ENCODE data around the gene DAB2IP. TPM values are rescaled to one million over a fixed set of nuclear protein-coding genes. Genes with fewer than 3 reads are reported as not detected.

The DAB2IP gene
- total RNA-seq, 1 donor from 2014 or later: 41.7 TPM

GRCh38 chr9:121714873-121715272 lies 63.4 kb downstream of the DAB2IP start:
- H3K4me3 ChIP-seq (ENCODE audit: insufficient read depth, low read depth, low read length): no peak overlapping the region
- H3K9ac ChIP-seq (ENCODE audit: low read length): no peak overlapping the region
- no peak for FAIRE-seq
- H4K20me1 ChIP-seq (ENCODE audit: insufficient read depth, low read length): peaks cover 93% of the 10 kb centered on the region
- Mint-ChIP-seq H3K9me3 (ENCODE audit: unreplicated experiment) (no peaks in the 10 kb centered on the region), H3K36me3 (ENCODE audit: low read depth, unreplicated experiment) (peaks cover 20% of the 10 kb centered on the region), H3K27me3 (ENCODE audit: low read depth, unreplicated experiment) (no peaks in the 10 kb centered on the region), H3K4me1 (ENCODE audit: low read depth, unreplicated experiment) (no peaks in the 10 kb centered on the region), H3K27ac (ENCODE audit: unreplicated experiment) (no peak overlapping the region), H3K4me3 (ENCODE audit: unreplicated experiment) (no peak overlapping the region)
- H3K4me1 ChIP-seq (ENCODE audit: insufficient read depth, low read length): peaks cover 7% of the 10 kb centered on the region
- H2AFZ ChIP-seq (ENCODE audit: low read depth, low read length): no peak overlapping the region
- H3K36me3 ChIP-seq (ENCODE audit: insufficient read depth, low read length): no peaks in the 10 kb centered on the region
- H3K79me2 ChIP-seq (ENCODE audit: insufficient read depth, low read length): peaks cover 85% of the 10 kb centered on the region
- no peak overlapping the region for H3K27ac ChIP-seq (ENCODE audit: low read depth, low read length)
- H3K9me3 ChIP-seq (ENCODE audit: insufficient read depth, low read depth, low read length): no peaks in the 10 kb centered on the region
- no peak for DNase-seq (ENCODE audit: low read depth)
- no peak overlapping the region for H3K4me2 ChIP-seq (ENCODE audit: low read length)
- TF ChIP-seq EZH2 (IDR thresholded peaks at IDR 0.05; ENCODE audit: insufficient read depth, low read length): no peak
- TF ChIP-seq, protein P1, sequence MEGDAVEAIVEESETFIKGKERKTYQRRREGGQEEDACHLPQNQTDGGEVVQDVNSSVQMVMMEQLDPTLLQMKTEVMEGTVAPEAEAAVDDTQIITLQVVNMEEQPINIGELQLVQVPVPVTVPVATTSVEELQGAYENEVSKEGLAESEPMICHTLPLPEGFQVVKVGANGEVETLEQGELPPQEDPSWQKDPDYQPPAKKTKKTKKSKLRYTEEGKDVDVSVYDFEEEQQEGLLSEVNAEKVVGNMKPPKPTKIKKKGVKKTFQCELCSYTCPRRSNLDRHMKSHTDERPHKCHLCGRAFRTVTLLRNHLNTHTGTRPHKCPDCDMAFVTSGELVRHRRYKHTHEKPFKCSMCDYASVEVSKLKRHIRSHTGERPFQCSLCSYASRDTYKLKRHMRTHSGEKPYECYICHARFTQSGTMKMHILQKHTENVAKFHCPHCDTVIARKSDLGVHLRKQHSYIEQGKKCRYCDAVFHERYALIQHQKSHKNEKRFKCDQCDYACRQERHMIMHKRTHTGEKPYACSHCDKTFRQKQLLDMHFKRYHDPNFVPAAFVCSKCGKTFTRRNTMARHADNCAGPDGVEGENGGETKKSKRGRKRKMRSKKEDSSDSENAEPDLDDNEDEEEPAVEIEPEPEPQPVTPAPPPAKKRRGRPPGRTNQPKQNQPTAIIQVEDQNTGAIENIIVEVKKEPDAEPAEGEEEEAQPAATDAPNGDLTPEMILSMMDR (IDR thresholded peaks at IDR 0.05; ENCODE audit: insufficient read depth, low read depth, low read length): no peak
- no peaks in the 10 kb centered on the region for H3K27me3 ChIP-seq (ENCODE audit: insufficient read depth, low read length)

GRCh38 chr9:121717141-121717991 lies 65.9 kb downstream of the DAB2IP start:
- Histone ChIP-seq H3K9ac (ENCODE audit: low read length) (no peak overlapping the region), H4K20me1 (ENCODE audit: insufficient read depth, low read length) (peaks cover 93% of the 10 kb centered on the region), H3K4me1 (ENCODE audit: insufficient read depth, low read length) (peaks cover 7% of the 10 kb centered on the region), H3K27me3 (ENCODE audit: insufficient read depth, low read length) (no peaks in the 10 kb centered on the region), H2AFZ (ENCODE audit: low read depth, low read length) (peak overlapping the region; percentile 39), H3K79me2 (ENCODE audit: insufficient read depth, low read length) (peaks cover 79% of the 10 kb centered on the region), H3K9me3 (ENCODE audit: insufficient read depth, low read depth, low read length) (no peaks in the 10 kb centered on the region), H3K36me3 (ENCODE audit: insufficient read depth, low read length) (no peaks in the 10 kb centered on the region), H3K4me2 (ENCODE audit: low read length) (peak overlapping the region; percentile 43), H3K27ac (ENCODE audit: low read depth, low read length) (no peak overlapping the region), H3K4me3 (ENCODE audit: insufficient read depth, low read depth, low read length) (no peak overlapping the region)
- Mint-ChIP-seq H3K27ac (ENCODE audit: unreplicated experiment) (no peak overlapping the region), H3K9me3 (ENCODE audit: unreplicated experiment) (no peaks in the 10 kb centered on the region), H3K4me1 (ENCODE audit: low read depth, unreplicated experiment) (peaks cover 9% of the 10 kb centered on the region), H3K27me3 (ENCODE audit: low read depth, unreplicated experiment) (no peaks in the 10 kb centered on the region), H3K36me3 (ENCODE audit: low read depth, unreplicated experiment) (peaks cover 11% of the 10 kb centered on the region), H3K4me3 (ENCODE audit: unreplicated experiment) (no peak overlapping the region)
- DNase-seq (ENCODE audit: low read depth) (no peak), FAIRE-seq (no peak)
- TF ChIP-seq, protein P1 (IDR thresholded peaks at IDR 0.05; ENCODE audit: insufficient read depth, low read depth, low read length): no peak
- TF ChIP-seq EZH2 (IDR thresholded peaks at IDR 0.05; ENCODE audit: insufficient read depth, low read length): no peak

DNA sequence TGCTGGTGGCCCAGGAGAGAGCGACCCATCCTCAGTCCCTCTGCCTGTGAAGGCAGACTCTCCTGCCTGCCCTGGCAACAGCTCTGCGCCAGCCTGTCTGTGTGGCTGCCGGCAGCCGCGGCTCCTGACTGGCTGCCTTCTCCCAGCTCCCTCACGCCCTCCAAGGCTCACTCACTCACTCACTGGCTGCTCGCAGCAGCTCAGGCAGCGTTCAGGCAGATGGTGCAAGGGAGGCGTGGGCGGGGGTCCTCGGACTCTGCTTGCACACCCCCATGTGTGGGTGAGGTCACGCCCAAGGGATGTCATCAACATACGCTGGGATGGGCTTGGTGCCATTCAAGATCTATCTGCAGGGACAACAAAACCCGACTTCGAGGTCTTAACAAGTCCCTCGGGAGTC lies 66.7 kb downstream of the DAB2IP start:
- Mint-ChIP-seq H3K27ac (ENCODE audit: unreplicated experiment) (no peak overlapping the region), H3K4me1 (ENCODE audit: low read depth, unreplicated experiment) (peaks cover 9% of the 10 kb centered on the region)
- H4K20me1 ChIP-seq (ENCODE audit: insufficient read depth, low read length): peaks cover 93% of the 10 kb centered on the region

More for the DNA sequence above, 66.7 kb downstream of the DAB2IP start:
- Histone ChIP-seq H3K4me1 (ENCODE audit: insufficient read depth, low read length) (peaks cover 7% of the 10 kb centered on the region), H3K79me2 (ENCODE audit: insufficient read depth, low read length) (peaks cover 75% of the 10 kb centered on the region), H3K4me3 (ENCODE audit: insufficient read depth, low read depth, low read length) (no peak overlapping the region), H3K27ac (ENCODE audit: low read depth, low read length) (no peak overlapping the region), H3K9me3 (ENCODE audit: insufficient read depth, low read depth, low read length) (no peaks in the 10 kb centered on the region), H2AFZ (ENCODE audit: low read depth, low read length) (peak overlapping the region; percentile 39), H3K36me3 (ENCODE audit: insufficient read depth, low read length) (no peaks in the 10 kb centered on the region), H3K9ac (ENCODE audit: low read length) (no peak overlapping the region), H3K4me2 (ENCODE audit: low read length) (peak overlapping the region; percentile 43), H3K27me3 (ENCODE audit: insufficient read depth, low read length) (no peaks in the 10 kb centered on the region)
- Mint-ChIP-seq H3K9me3 (ENCODE audit: unreplicated experiment) (no peaks in the 10 kb centered on the region), H3K36me3 (ENCODE audit: low read depth, unreplicated experiment) (peaks cover 11% of the 10 kb centered on the region), H3K27me3 (ENCODE audit: low read depth, unreplicated experiment) (no peaks in the 10 kb centered on the region), H3K4me3 (ENCODE audit: unreplicated experiment) (no peak overlapping the region)
- FAIRE-seq (no peak), DNase-seq (ENCODE audit: low read depth) (peak; percentile 62)
- TF ChIP-seq, protein P1 (IDR thresholded peaks at IDR 0.05; ENCODE audit: insufficient read depth, low read depth, low read length): no peak
- no peak for TF ChIP-seq EZH2 (IDR thresholded peaks at IDR 0.05; ENCODE audit: insufficient read depth, low read length)
